ENCODE results near the gene TP53BP2.
A peak's percentile ranks its signal among the peaks of the same experiment; 100 is the strongest.

The TP53BP2 gene

DNA sequence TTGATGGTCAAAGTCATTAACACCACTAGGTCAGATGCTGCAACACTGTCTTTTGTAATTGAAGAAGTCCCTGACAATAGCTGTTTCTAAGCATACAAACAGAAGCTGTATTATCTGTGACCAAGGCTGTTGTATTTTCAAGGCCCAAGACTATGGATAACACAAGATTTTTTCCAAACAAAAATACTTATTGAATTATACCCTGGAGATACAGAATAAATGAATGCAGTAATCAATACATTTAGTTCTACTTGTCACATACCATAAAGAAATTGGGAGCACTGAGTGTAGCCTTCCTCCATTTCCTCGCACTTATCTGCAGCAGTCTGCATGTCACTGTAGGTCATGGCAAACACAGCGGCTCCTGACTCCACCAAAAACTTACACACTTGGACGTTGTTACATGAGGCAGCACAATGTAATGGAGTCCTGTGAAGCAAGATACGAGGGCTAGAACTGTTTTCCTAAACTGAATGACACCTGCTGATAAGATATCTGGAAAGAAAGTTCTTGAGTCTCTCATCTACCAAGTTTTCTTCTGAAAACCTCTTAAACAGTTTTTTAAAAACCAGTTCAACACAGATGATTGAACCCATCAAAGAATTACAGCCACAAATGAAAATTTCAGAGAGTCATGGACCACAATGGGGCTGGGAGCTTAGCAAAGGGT lies 56.9 kb downstream of the TP53BP2 start:
- no peak for DNase-seq

DNA sequence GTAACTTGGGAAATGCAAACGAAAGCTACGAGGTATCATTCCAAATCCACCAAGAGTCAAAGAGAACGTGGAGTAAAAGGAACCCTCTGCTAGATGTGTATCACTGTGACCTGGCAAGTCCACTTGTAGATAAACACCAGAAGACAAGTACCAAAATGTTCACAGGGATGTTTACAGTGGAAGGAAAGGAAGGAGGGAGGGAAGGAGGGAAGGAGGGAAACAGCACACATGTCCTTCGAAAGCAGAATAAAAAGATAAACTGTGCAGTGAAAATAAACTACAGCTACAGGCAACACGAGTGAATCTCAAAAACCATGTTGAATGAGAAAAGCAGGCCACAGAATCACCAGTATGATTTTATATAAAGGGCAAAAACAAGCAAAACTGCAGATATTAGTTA lies 59.9 kb downstream of the TP53BP2 start:
- no peak for DNase-seq

DNA sequence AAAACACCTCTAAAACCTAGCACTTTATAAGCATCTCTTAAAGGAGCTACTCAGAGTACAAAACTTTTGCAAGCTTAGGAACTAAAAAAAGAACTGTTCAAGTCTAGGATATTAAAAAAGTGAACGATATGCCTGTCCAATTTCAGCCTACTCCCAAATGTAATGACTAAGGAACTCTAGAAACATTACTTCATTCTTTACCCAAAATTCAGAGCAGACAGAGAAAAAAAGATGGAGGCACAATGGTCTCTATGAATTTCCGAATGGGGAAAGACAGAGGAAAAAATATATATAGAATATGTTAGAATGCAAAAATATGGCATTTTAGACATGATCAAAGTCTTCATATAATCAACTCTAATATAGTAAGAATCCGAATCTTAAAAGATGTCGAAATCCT lies 61.2 kb downstream of the TP53BP2 start:
- no peak for DNase-seq

DNA sequence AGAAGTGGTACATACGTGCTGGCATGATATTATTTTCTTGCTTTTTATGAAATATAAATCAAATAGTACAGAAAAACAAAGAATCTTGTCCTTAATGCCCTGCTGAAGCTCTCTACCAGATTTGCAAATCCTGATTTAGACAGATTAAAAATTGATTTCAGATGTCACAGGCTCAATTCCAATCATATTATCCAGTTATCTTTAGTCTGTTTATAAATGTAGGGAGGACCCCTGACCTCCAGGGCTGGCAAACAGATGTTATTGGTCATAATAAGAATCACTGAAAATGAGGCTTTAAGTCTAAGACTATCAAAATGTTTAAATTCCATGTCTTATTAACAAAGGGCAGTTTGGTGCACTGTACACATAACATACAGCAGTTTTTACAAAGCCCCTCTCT lies 62.1 kb downstream of the TP53BP2 start:
- no peak for DNase-seq

DNA sequence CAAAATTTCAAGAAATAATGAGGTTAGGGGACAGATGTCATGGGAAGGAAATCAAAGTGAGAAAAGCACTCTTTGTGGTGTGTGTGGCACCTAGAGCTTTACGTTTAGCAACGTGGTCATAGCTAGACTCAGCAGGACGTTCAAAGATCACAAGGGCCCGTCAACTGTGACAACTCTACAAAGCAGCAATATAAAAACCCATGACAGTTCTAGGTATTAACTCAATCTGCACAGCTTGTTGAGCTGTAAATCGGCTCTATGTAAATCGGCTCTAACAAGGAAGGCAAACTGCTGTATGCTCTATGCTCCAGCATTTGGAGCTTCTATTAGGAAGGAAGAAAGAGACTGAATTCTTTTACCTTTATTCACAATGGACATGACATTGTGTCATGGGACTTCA lies 64.8 kb downstream of the TP53BP2 start:
- no peak for DNase-seq

DNA sequence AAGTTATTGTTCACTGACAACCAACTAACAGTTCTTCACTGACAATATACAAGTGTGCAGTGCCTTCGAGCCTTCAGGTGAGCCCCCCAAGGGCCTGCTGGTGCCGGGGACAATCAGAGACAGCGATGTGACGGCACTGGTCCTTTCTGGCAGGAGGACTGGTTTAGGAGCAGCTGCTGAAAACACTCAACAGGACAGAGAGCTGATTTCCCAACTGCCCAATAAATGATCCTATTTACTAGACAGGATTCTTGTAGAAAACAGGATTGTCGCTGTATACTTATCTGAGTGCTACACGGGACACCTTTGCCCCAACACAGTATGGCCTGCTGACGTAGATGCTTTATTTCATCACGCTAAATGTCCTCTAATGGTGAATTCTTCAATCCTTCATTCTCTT lies 65.4 kb downstream of the TP53BP2 start:
- no peak for DNase-seq

DNA sequence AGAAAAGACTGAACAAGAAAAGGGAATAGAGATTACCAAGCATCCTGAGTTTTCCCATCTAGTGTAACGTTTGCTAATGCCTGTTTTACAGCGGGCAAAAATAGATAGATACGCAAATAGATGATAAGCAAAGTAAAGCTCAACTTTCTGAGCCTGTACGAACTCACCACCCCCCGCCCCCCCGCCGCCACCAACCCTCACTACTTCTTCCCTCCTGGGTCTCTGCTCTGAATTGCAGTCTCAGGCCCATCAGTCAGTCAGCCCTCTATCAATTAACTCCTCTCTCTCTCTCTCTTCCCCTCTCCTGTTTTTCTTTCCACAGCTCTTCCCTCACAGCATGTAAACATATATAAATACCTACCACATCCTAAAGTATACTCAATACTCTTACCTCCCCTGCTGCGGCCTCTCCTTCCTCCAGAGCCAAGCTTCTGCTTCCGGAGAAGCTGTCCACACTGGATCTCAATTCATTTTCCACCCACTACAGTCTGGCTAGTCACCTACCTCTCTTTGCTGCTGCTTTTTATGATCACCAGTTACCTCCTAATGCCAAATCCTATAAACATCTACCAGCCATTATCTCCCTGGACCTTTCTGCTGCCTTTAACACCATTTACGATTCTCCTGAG lies 68.8 kb downstream of the TP53BP2 start:
- no peak for DNase-seq

DNA sequence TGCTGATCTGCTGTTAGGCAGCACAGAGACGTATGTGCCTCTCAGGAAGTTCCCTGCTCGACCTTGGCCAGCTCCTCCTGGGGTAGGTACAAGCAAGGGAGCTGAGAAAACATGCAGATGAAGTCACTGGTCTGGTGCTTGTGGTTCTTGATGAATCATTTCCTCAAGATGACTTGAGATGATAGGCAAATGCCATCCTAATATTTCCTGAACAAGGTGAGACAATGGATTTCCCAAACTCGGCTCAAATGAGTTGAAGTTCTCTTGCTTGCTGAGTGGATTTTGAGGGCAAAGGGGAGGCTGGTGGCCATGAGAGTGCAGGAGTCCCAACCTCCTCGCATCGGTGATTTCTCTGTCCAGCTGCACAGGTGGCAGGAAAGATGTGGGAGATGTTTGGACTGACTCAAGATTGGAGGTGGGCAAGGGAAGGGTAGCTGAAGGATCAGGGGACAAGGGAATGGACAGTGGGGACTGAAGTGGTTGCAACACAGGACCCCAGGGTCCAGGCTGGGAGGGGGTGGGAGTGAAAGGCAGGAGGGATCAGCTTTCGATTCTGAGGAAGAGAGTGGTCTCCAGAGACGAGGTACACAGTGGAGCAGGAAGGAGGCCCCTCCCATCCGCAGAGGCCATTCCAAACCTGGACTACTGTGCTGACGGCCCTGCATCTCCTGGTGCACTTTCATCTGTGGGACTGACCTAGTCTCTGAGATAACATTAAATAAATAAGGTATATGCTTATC lies 69.5 kb downstream of the TP53BP2 start:
- peak; percentile 62 for DNase-seq

DNA sequence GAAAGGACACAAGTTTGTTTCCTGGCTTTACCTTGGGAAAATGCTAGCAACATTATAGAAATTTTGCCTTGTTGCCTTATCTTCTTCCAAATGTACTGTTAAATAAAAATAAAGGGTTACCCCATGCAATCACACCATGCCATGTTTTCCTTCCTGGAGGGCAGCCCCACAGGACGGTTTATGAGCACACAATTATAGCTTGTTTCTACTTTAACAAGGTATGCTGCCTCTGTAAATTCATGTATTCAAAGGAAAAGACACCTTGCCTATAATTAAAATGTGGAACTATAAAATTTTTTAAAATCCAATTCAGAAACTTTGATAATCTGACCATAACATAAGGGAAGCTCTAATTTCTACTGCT lies 70.1 kb downstream of the TP53BP2 start:
- no peak for DNase-seq

DNA sequence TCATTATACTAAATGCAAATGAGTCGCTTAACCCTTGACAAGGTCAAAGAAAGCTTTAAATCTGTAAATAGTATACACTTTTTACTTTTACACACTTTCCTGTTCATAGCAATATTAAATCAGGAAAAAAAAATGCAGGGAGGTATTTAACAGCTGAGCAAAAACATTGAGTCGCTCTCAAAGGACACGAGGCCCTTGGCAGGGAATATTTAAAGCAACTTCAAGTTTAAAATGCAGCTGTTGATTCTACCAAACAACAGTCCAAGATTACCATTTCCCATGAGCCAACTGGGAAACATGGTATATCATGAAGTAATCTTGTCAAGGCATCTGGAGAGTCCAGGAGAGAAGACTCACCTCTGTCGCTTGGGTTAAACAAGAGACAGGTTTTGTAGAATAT lies 70.7 kb downstream of the TP53BP2 start:
- DNase-seq = no peak

DNA sequence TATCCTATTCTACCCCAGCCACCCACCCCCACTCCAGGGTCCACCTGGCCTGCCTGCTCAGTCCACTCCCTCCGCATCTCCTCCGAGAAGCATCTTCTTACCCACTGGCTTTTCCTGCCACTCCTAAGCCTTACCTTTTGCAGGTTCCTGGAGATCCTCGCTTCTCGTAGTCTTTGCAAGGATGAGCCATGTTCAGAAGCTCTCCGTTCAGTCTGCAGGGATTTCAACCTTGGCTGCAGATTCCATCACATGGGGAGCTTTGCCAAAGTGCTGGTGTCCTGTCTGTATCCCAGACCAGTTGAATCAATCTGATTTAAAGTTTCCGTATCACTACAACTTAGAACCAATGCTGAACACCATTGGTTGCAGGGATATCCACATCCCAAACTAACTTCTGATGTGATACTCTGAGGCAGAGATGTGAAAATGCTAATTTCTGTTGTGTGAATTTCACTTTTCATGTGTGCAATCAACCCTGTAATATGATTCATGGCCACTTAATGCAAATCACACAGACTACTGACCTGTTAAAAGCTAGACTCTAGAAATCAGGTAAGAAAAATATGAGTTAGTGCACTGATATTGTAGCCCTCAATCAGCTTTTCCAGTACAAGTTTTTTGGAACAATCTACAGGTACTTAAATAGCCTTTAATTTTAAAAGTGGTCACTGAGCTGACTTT lies 71.5 kb downstream of the TP53BP2 start:
- no peak for DNase-seq

DNA sequence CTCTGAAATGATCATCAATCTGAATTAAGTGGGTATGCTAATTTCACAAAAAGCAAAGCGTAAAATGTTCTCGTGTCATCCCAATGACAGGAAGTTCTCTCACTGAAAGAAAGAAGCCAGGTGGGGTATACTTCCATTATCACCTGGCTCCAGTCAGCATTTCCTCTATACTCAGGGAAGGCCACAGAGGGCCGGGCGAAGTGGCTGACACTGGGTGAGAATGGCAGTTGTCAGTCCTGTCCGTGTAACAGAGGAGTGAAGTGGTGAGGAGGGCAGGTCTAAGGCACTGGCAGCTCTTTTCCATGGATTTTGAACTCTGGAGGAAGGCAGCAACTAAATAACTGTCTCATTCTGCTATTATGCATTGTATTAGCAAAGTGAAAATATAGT lies 73.0 kb downstream of the TP53BP2 start:
- DNase-seq = no peak

DNA sequence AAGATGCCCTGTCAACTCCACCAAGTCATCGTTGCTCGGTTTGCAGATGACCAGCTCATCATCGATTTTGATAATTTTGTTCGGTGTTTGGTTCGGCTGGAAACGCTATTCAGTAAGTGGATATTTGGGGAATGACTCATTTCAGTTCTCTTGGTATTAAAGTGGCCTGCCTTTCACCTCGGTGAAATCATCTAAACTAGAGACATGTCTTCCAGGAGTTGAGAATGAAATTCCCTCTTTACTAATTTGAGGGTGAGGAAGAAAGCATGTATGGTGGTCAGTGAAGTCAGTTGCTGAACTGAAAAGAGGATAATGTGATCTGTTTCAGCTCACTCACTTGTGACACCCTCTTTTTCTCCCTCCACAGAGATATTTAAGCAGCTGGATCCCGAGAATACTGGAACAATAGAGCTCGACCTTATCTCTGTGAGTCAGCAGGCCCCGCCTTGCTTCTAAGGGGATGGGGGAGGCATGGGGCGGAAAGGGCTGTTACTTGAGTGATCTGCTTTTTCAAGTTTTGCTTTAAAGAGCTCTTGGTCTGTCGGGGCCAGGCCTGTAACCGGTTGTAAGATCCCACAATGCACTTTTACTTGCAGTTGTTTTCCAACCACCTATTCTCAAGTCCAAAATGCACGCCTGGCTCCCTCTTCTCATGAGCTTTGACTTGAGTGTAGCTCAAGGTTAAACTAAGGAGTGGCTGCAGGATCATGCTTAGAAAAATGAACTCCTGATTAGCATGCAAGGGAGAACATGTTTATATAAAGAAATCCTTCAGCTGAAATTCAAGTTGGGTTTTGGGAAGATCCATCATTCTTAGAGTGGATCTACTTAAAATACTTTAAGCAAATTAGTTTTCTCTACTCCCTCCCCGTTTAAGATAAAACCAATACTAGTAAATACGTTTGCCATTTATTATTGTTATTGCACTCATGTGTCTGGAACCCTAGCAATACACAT lies 73.7 kb downstream of the TP53BP2 start:
- peak; percentile 22 for DNase-seq

DNA sequence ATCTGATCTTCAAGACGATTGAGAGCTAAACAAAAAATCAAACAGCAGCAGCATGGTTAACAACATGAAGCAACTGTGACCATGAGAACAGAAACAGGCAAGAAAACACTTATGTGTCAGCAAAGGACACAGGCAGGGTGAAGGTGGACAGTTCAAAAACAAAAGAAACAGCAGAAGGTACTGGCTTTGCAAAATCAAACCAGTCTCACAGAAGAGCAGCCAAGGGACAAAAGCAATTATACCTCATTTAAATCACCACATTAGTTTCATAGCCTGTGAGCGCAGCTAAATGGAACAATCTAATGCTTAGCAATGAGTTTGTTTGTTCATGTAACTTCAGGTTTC lies 74.3 kb downstream of the TP53BP2 start:
- DNase-seq = no peak

DNA sequence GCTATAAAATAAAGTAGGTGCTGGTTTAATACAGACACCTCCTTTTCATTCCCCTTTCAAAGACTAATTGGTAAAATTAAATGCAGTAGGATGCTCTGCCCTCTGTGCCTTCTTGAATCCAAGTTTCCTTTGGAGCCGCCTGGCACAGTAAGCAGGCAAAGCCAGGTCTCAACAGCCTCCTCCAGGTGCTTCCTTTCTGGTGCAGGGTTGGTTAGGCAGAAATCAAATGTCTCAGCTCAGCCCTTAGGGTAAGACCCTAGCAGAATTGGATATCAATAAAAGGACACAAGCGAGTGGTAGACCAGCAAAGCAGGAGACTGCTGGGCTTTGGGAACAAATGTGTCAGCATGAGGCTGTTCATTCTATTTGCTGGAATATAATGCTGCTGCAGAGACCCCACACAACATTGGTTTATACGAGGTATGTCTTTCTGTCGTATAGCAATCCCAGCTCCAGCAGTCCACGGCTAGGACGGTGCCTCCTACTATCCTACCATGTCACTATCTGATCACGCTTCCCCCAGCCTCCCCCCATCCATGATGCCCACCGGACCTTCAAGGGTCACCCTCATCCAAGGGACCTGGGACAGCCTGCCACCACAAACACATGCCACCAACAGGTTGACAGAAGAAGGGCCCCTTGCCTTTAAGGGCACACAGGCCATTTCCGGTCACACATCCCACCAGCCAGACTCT lies 75.0 kb downstream of the TP53BP2 start:
- no peak for DNase-seq

DNA sequence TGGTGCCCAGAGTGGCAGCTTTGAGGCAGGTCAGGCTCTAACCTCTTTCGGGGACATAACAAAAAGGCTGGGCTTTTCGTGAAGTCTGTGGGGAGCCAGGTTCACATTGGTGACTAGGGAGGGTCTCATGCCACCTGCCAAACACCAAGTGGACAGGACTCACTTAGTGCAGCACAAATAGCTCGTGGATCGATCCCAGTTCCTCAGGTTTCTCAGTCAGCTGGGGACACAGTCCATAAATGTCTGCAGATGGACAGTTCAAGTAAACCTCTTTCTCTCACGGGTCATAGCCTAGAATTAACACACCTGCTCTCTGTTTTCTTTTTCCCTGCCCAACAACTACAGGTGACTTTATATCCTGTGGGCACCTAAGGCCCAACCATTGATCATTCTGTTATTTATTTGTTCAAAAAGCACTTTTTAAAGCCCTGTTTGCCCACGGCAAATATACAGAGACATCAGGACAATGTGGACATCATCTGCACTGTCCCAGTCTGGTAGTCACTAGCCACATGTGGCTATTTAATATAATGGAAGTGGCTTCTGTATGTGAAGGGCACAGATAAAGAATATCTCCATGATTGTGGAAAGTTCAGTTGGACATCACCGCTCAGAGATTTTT lies 79.9 kb downstream of the TP53BP2 start:
- DNase-seq = no peak

DNA sequence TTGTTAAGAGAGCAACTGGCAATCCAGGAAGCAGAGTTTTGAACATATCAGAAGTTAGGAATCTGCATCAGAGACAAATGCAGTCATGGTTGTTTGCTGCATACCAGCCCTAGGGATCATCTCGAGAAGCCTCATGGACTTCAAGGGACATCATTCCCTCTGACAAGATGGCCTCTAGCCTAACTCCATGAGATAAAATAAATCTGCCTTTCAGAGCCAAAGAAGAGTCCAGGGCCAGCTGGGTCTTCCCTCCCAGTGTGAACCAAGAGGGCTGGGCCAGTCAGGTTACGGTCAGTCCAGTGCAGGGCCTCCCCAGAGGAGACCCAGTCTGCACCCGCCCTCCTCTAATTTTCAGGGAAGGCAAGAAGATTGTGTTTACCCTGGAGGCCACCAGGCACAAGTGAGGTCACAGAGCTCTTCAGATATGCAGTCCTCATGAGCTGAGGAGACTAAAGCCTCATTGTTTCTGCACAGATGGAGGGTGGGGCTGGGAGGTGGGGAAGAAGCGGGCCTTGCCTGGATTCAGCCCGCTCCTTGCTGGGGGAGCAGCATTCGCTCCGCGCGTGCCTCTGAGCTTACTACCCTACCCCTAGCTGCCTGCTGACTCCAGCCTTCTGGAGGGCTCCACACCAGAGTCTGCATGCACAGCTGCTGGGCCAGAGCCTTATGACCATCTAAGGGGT lies 80.6 kb downstream of the TP53BP2 start:
- no peak for DNase-seq

DNA sequence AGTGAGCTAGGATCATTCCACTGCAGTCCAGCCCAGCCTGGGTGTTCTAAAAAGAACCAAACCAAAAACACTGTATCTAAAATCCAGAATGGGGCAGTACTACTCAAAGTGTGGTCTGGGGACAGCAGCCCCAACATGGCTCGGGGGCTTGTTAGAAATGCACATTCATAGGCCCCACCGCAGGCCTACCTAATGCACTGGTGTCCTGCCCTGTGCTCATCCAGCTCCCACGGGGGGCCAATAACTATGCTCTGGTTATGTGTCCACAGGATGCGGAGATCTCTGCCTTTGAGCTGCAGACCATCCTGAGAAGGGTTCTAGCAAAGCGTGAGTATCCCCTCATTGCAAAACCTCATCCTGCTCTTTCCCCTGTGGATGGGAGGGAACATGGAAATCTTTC lies 81.9 kb downstream of the TP53BP2 start:
- DNase-seq = no peak

DNA sequence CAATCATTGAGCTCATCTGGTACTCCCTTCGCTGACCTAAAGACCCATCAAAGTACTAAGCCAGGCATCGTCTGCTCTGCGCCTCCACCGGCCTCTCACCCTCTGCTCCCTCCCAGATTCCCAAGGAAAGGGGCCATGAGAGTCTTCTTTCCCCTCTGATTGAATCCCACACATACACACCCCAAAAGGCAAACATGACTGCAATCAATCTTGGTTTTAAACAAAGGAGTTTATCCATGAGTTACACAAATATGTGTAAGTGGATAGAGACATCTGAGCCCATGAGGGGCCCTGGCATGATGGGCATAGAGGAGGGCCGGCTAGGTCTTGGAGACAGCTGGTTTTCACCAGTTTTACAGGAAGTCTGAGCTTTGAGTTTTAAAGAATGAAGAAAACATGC lies 82.5 kb downstream of the TP53BP2 start:
- no peak for DNase-seq

DNA sequence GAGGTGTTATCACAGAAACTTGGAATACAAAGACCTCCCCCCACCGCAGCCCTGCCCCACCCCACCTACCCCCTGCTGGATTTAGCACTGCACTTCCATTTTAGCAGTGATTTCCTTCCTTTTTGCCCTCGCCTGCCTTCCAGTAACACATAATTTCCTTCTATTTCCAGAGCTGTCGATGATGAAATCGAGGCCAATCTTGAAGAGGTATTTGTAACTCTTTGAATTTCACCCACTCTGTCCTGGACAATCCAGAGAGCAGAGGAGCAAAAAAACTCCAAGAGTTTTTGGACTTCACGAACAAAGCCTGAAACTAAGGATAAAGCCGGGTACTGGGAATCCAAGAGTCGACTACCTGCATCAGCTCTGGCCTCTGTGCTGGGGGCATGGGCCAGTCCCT lies 84.3 kb downstream of the TP53BP2 start:
- DNase-seq = no peak

DNA sequence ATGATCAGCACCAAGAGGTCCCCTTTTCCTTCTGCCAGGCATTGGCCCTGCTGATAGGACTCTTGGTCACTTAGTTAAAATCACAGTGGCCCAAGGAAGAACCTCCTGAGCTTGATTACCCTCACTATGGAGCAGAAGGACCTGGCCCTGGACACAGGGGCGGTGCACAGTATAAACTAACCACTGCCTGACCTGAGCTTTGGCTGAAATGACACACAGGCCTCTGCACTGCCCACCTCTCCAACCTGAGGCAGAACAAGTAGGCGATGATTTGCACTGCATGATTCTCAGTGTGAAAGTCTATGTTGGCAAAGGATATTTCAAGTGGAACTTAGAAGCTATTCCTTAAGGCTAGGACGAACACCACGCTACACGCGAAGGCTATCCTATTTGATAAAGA lies 84.9 kb downstream of the TP53BP2 start:
- DNase-seq = no peak
